ENCODE results near the gene NECAB2.
A peak's percentile ranks its signal among the peaks of the same experiment; 100 is the strongest.

NECAB2 gene

DNA sequence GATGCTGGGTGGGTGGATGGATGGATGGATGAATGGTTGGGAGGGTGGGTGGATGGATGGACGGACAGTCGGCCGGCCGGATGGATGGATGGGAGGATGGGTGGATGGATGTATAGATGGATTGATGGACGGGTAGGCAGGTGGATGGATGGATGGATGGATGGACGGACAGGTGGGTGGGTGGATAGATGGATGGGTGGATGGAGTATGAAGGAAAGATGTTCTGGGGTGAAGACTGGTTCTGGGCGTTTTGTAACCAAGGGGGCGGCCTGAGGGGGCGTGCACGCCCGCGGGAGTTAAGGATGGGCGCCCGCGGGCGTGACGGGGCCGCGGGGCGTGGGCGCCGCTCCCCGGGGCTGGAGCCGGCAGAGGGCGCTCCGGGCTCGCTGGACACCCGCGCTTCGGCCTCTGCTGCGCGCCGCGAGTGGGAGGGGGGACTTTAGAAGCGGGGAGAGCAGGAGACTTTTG is at the start of gene NECAB2:
TSS of gene NECAB2 (plus strand) at position 407 of the 468 bp plus-strand sequence. CDS start 405 bp downstream, outside the sequence.
- H3K4me1 Mint-ChIP-seq (ENCODE audit: low read depth) = peaks cover 4% of the 10 kb centered on the region
- no peak within 1 kb of the TSS for H3K27ac Mint-ChIP-seq

GRCh38 chr16:83920894-83921491 is 47.1 kb upstream of the NECAB2 start:
- no peaks in the 10 kb centered on the region for H3K27me3 Mint-ChIP-seq
- H3K4me3 Mint-ChIP-seq = no peak overlapping the region
- no peaks in the 10 kb centered on the region for H3K4me1 Mint-ChIP-seq (ENCODE audit: low read depth)
- peaks cover 44% of the 10 kb centered on the region for H3K36me3 Mint-ChIP-seq (ENCODE audit: low read depth)
- no peaks in the 10 kb centered on the region for H3K9me3 Mint-ChIP-seq
- no peak overlapping the region for H3K27ac Mint-ChIP-seq

More for the DNA sequence above, at the start of gene NECAB2:
- Mint-ChIP-seq H3K4me3 (peak within 1 kb of the TSS; percentile 55), H3K27me3 (peaks cover 15% of the 10 kb centered on the region), H3K9me3 (no peaks in the 10 kb centered on the region), H3K36me3 (ENCODE audit: low read depth) (no peaks in the 10 kb centered on the region)

DNA sequence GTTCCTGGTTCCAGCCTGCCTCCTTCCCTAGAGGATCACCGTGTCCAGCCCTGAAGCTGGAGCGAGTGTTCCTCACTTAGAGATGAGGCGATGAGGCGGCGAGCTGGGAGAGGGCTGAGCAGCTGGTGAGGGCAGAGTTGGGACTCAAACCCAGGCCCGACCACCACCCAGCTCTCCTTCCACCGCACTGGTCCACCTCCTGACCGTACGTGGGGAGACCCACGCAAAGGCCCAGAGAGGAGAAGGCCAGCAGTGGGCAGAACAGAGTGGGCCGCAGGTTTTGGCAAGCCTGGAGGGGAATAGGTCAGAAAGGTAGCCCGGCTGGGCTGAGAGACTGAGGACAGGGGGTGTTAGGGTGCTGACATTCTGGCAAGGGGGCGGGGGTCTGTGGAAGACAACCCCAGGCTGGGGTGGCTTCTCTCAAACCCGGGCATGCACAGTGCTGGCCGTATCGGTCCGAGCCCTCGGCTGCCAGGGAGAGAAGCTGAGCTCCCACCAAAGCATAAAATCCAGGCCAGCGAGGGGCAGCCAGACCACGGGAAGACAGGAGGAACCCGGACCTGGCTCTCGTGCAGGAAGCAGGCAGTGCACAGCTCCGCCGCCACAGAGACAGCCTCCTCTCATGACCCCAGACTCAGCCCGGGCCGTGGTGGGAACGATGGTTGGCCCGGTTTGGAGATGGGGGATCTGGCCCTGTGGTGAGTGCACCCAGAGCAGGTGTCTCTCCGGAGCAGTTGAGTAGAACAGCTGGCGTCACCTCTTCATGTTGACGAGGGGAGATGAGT is 44.3 kb upstream of the NECAB2 start:
- Mint-ChIP-seq H3K36me3 (ENCODE audit: low read depth) (peaks cover 20% of the 10 kb centered on the region), H3K9me3 (no peaks in the 10 kb centered on the region), H3K27me3 (no peaks in the 10 kb centered on the region), H3K27ac (no peak overlapping the region), H3K4me3 (no peak overlapping the region), H3K4me1 (ENCODE audit: low read depth) (no peaks in the 10 kb centered on the region)

DNA sequence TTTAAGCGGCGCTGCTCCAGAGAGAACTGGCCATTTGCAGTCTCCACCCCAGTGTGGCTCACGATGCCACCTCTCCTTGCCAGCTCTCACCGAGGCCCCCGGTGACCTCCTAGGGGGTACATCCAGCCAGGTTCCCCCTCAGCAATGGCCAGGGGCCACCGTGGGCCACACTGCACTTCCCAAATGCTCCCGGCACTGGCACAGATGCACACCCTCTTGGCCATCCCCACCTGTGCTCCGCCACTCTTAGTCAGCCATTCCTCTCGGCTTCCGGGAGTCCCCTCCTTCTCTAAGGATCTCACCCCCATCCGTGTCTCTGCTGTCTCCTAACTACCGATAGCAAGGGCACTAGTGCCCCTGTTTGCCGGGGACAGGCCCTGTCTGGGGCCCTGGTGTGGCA is 43.4 kb upstream of the NECAB2 start:
- Mint-ChIP-seq H3K27ac (no peak overlapping the region), H3K4me3 (no peak overlapping the region)

GRCh38 chr16:83925095-83925905 is 42.7 kb upstream of the NECAB2 start:
- H3K27me3 Mint-ChIP-seq = no peaks in the 10 kb centered on the region
- H3K27ac Mint-ChIP-seq = peak overlapping the region; percentile 45
- peaks cover 8% of the 10 kb centered on the region for H3K36me3 Mint-ChIP-seq (ENCODE audit: low read depth)
- no peak overlapping the region for H3K4me3 Mint-ChIP-seq
- no peaks in the 10 kb centered on the region for H3K4me1 Mint-ChIP-seq (ENCODE audit: low read depth)
- no peaks in the 10 kb centered on the region for H3K9me3 Mint-ChIP-seq

More for the DNA sequence above, 43.4 kb upstream of the NECAB2 start:
- peaks cover 11% of the 10 kb centered on the region for H3K36me3 Mint-ChIP-seq (ENCODE audit: low read depth)
- H3K9me3 Mint-ChIP-seq = no peaks in the 10 kb centered on the region
- no peaks in the 10 kb centered on the region for H3K27me3 Mint-ChIP-seq
- no peaks in the 10 kb centered on the region for H3K4me1 Mint-ChIP-seq (ENCODE audit: low read depth)

DNA sequence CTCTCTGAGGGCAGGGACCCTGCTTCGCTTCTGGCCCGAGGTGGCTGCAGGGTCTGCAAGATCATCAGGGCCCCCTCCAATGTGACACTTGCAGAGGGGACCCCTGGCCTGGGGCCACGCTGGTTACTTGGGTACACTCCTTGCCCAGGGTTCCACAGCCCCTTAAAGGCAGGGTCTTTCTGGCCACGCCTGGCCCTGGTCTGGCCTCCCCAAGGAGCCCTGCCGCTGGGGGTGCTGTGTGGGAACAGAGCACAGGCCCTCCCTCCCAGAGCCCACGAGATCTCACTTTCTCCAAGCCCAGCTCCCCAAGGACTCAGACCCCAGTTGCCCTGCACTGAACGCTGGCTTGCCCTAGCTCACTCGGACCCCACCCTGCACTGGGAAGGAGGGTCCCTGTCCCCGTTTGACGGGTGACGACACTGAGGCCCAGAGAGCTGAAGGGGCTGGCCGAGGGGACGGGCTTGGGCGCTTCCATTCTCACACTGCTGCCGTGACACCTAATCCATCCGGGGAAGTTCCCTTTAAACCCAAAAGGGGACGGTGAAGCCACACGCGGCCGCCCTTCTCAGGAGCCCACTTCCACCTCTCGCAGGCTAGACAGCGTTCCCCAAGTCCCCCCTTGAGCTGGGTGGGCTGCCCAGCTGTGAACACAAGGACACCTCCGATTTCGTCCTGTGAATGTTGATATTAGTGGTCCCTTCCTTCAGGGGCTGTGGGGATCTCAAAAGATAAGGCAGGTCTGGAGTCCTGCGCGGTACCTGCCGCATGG is 41.9 kb upstream of the NECAB2 start:
- Mint-ChIP-seq H3K27ac (no peak overlapping the region), H3K4me1 (ENCODE audit: low read depth) (no peaks in the 10 kb centered on the region), H3K36me3 (ENCODE audit: low read depth) (no peaks in the 10 kb centered on the region), H3K9me3 (no peaks in the 10 kb centered on the region), H3K4me3 (no peak overlapping the region), H3K27me3 (no peaks in the 10 kb centered on the region)

DNA sequence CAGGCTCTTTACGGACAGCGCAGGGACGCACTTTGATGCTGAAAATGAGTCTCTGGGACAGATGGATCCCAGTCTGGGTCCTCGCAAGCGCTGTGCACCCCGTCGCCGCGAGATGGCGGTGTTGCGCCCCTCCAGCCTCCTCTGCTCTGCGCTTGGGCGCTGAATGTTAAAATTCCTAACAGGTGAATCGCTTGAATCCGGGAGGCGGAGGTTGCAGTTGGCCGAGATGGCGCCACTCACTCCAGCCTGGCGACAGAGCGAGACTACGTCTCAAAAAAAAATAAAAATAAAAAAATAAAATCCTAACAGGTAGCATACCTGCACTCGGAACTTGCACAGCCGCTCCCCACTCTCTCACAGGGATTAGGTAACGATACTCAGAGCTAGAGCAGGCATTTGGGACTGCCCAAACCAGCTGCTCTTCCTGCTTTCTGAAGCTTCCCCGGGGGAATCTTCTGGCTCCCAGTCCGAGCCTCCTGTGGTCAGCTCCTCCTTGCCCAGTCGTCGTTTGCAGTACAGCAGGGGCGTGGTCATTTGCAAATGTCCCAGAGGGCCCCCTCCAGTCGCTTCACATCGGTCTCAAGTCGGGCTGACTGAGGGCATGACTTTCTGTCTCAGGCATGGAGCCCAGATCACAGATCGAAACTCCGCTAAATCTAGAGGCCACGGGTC is 41.2 kb upstream of the NECAB2 start:
- Mint-ChIP-seq H3K9me3 (no peaks in the 10 kb centered on the region), H3K27me3 (no peaks in the 10 kb centered on the region), H3K27ac (no peak overlapping the region), H3K36me3 (ENCODE audit: low read depth) (no peaks in the 10 kb centered on the region), H3K4me1 (ENCODE audit: low read depth) (no peaks in the 10 kb centered on the region), H3K4me3 (no peak overlapping the region)

- Mint-ChIP-seq H3K4me3 (no peak overlapping the region), H3K27me3 (no peaks in the 10 kb centered on the region), H3K36me3 (ENCODE audit: low read depth) (no peaks in the 10 kb centered on the region)
These were observed 39.5 kb upstream of the NECAB2 start for GRCh38 chr16:83928341-83929055.

GRCh38 chr16:83929811-83930555 is 38.1 kb upstream of the NECAB2 start:
- Mint-ChIP-seq H3K9me3 (no peaks in the 10 kb centered on the region), H3K4me1 (ENCODE audit: low read depth) (no peaks in the 10 kb centered on the region), H3K36me3 (ENCODE audit: low read depth) (no peaks in the 10 kb centered on the region), H3K27ac (no peak overlapping the region), H3K27me3 (no peaks in the 10 kb centered on the region), H3K4me3 (no peak overlapping the region)

More at GRCh38 chr16:83928341-83929055, 39.5 kb upstream of the NECAB2 start:
- no peaks in the 10 kb centered on the region for H3K9me3 Mint-ChIP-seq
- no peaks in the 10 kb centered on the region for H3K4me1 Mint-ChIP-seq (ENCODE audit: low read depth)
- no peak overlapping the region for H3K27ac Mint-ChIP-seq

DNA sequence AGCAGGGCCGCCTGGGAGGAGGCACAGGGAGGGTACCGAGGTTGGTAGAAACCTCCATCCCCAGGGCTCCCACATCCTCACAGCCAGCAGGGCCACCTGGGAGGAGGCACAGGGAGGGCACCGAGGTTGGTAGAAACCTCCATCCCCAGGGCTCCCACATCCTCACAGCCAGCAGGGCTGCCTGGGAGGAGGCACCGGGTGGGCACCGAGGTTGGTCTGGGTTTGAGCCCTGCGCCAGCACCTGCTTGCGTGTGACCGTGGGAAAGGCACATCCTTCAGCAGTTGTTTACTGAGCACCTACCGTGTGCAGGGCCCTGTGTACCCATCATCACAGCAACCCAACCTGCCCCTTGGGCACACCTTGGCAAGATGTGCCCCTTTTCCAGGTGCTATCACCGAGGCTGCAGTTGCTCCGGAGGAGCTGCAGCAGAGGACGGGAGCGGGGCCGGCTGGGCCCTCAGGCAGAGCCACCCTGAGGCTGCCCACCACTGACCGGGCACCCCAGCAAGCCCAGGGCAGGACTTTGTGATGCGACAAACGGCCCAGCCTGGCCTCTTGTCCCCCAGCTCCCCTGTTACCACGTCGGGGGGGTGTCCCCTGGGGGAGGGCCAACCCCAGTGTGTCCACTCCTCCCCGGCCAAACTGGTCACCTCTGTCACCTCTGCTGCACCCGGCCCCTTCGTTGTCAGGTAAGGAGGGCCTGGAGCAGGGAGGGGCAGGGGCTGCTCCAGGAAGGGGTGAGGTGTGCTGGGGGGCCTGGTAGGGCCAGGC is 37.1 kb upstream of the NECAB2 start:
- Mint-ChIP-seq H3K4me1 (ENCODE audit: low read depth) (no peaks in the 10 kb centered on the region), H3K27ac (no peak overlapping the region), H3K9me3 (no peaks in the 10 kb centered on the region), H3K36me3 (ENCODE audit: low read depth) (no peaks in the 10 kb centered on the region), H3K4me3 (no peak overlapping the region), H3K27me3 (no peaks in the 10 kb centered on the region)

- Mint-ChIP-seq H3K36me3 (ENCODE audit: low read depth) (no peaks in the 10 kb centered on the region), H3K27ac (no peak overlapping the region), H3K9me3 (no peaks in the 10 kb centered on the region), H3K4me1 (ENCODE audit: low read depth) (no peaks in the 10 kb centered on the region), H3K4me3 (no peak overlapping the region), H3K27me3 (no peaks in the 10 kb centered on the region)
These were observed 36.5 kb upstream of the NECAB2 start for GRCh38 chr16:83931556-83931955.

GRCh38 chr16:83932304-83932703 is 35.7 kb upstream of the NECAB2 start:
- H3K27ac Mint-ChIP-seq = no peak overlapping the region
- H3K27me3 Mint-ChIP-seq = no peaks in the 10 kb centered on the region
- H3K9me3 Mint-ChIP-seq = no peaks in the 10 kb centered on the region
- H3K4me3 Mint-ChIP-seq = no peak overlapping the region
- H3K4me1 Mint-ChIP-seq (ENCODE audit: low read depth) = no peaks in the 10 kb centered on the region
- no peaks in the 10 kb centered on the region for H3K36me3 Mint-ChIP-seq (ENCODE audit: low read depth)

Data from stimulated activated naive CD8-positive, alpha-beta T cell treated with anti-CD3 and anti-CD28 coated beads, Interleukin-15, Interleukin-2, amounts not matched to agents 100 ng/mL and 50 ng/mL, for 24 hours (primary cell).